ENCODE data around the gene MUC6. TPM values are rescaled to one million over a fixed set of nuclear protein-coding genes. Genes with fewer than 3 reads are reported as not detected.

MUC6 gene
- total RNA-seq, 1 experiment from 2014 or later, result not detected

DNA sequence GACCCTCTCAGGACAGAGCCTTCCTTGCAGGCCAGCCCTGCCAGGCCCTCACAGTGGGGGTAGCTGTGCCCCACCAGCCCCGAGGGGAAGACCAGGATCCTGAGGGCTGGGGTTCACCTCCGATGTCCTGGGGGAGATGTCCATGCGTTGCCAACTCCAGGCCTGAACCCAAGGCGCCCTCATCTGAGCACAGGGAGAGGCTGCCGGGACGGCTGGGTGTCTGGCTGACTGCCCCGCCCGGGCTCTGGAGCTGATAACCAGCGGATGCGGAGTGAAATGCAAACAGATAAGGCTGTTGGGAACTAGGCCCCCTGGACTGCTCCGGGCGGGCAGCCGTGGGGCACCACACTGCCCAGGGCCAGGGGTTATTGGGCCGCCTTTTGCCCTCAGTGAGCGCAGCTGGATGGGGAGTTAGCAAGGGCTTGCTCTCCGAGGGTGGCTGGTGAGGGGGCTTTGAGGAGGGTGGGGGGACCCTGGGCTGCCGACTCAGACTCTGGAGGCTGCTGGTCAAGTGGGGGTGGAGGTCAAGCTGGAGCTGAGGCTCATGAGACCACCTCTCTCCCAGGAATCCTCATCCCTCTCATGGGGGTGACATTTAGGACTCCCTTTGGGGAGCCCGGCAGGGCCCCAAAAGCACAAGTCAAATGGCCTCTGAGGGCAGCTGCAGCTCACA lies 5.6 kb upstream of the MUC6 start:
- in situ Hi-C loops (cut with HindIII; ENCODE audit: low pct_unique_long_range_greater_than_20kb, low sequenced_read_pairs), result no loop called here
- DNase-seq (ENCODE audit: low read depth, low spot score), result no peak

DNA sequence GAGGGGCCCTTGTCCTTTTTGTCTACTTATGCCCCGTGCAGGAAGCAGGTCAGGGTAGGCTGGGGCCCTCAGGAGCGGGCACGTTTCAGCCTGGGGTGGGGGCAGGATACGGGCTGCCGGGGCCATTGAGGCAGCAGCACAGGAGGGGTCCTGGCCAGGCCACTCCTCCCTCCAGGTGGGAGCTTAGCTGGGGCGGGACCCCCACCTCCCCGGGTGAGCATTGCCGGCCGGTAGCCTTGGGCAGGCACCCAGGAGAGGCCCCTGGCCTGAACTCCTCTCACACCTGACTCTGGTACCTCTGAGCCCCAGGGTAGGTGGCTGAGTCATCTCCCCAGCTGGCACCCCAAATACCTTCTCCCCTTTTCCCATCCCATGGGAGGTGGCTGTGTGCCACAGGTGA lies 5.0 kb upstream of the MUC6 start:
- DNase-seq (ENCODE audit: low read depth, low spot score), result no peak
- in situ Hi-C loops (cut with HindIII; ENCODE audit: low pct_unique_long_range_greater_than_20kb, low sequenced_read_pairs), result no loop called here

DNA sequence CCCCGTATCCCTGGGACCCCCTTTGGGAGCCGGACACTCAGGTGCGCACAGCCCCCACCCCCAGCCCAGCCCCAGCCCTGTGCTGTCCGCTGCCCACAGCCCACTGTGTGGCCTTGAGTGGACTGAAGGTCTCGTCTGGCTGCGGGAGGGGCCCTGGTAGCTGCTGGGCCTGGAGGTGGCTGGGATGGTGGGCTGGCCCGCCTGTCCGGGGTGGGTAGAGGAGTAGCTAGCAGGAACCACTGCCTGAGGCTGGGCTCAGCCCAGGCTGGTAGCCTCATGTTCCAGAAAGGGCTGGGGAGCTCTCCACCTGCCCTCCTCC lies 4.6 kb upstream of the MUC6 start:
- in situ Hi-C loops (cut with HindIII; ENCODE audit: low pct_unique_long_range_greater_than_20kb, low sequenced_read_pairs), result no loop called here

DNA sequence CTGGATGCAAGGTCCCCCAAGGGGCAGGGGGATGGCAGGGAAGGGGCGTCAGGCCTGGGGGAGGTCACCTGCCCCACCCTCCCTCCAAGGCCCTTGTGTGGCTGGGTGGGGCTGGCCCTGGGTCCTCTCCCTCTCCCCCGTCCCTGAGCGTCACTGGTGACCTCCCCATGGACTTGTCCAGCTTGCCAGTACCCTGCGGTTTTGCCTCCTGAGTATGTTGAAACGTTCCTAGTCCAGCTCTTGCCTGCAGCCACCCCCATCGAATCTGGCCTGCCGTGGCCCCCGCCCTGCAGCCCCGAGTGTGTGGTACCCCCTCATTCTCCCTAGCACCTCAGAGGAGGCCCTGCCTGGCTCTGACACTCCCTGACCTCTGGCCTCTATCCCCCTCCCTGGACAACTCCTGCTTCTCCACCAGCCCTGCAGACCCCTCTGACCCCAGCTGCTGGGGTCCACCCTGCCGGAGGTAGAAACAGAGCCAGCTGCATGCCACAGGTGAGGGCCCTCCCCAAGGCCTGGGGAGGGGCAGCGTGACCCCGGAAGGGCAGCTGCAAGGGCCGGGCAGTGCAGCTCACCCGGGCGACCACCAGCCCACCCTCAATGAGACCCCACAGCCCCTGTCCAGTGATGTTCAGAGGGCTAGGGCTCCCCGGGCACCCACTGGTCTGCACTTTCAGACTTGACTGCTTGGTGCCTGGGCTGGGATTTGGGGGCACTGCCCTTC lies 4.1 kb upstream of the MUC6 start:
- in situ Hi-C loops (cut with HindIII; ENCODE audit: low pct_unique_long_range_greater_than_20kb, low sequenced_read_pairs), result no loop called here
- no peak for DNase-seq (ENCODE audit: low read depth, low spot score)

More for the DNA sequence above, 4.6 kb upstream of the MUC6 start:
- DNase-seq (ENCODE audit: low read depth, low spot score), result no peak

DNA sequence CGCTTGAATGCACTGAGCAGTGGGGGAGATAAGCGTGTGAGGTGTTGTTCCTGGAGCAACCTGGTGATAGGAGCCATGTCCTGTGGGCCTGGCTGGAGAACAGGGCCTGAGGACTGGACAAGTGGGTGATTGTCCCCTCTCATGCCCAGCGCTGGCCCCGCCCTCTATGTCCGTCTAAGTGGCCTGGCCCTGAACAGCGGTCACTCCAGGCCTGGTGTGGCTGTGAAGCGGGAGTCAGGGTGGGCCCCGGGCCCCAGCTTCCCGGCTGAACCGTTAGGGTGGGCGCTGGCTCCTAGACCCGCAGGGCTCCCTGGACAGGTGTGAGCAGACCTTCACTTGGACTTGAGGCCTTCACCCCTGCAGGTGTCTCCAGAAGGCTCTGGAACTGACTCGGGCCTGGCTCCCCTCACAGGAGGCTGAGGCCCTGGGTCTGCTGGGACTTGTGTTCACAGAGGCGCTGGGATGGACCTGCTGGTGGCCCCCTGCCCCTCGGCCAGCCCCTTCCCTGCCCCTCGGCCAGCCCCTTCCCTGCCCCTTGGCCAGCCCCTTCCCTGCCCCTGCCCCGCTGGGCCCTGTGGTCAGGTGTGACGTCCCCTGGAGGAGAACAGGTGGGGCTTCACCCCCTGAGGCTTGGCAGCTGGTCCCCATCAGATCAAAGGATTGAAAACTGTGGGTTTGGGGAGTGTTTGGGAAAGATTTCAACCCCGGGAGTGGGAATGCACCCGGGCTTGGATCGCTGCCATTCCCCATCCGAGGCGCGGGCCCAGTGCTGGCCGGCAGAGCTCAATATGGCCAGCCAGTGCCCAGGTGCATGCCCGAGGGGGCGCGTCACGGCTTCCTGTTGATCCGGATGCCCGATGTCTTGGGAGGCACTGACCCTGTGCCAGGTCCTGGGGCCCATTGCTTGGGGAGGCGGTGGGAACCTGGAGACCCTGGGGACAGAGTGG lies 3.2 kb upstream of the MUC6 start:
- in situ Hi-C loops (cut with HindIII; ENCODE audit: low pct_unique_long_range_greater_than_20kb, low sequenced_read_pairs), result no loop called here
- no peak for DNase-seq (ENCODE audit: low read depth, low spot score)

DNA sequence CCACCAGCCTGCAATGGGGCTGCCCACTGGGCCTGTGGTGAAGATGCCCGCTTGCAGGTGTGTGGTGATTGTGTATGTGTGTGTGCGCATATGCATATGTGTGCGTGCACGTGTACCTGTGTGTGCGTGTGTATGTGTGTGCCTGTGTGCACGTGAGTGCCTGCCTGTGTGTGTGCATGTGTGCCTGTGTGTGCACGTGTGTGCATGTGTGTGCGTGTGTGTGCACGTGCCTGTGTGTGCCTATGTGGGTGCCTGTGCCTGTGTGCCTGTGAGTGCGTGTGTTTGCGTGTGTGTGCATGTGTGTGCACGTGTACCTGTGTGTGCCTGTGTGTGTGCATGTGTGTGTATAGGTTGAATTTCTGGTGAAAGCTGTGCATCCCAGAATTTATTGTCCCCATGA lies 2.4 kb upstream of the MUC6 start:
- no peak for DNase-seq (ENCODE audit: low read depth, low spot score)
- in situ Hi-C loops (cut with HindIII; ENCODE audit: low pct_unique_long_range_greater_than_20kb, low sequenced_read_pairs), result no loop called here

DNA sequence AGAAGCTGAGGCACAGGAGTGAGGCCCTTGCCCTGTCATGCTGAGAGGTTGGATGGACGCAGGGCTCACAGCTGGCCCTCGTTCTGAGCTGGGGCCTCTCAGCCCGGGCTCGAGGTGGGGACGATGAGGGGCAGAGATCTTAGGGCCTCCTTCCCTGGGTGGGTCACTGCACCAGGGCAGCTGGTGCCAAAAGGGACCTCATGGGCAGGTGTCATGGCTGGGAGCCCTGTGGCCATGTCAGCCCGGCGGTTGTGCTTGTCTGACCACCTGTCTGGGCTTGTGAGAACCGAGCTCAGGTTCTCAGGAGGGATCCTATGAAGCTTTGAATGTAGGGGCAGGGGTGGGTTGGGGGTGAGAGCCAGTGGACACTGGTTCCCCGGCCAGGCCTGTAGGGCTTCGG lies 1.8 kb upstream of the MUC6 start:
- in situ Hi-C loops (cut with HindIII; ENCODE audit: low pct_unique_long_range_greater_than_20kb, low sequenced_read_pairs), result no loop called here
- no peak for DNase-seq (ENCODE audit: low read depth, low spot score)

DNA sequence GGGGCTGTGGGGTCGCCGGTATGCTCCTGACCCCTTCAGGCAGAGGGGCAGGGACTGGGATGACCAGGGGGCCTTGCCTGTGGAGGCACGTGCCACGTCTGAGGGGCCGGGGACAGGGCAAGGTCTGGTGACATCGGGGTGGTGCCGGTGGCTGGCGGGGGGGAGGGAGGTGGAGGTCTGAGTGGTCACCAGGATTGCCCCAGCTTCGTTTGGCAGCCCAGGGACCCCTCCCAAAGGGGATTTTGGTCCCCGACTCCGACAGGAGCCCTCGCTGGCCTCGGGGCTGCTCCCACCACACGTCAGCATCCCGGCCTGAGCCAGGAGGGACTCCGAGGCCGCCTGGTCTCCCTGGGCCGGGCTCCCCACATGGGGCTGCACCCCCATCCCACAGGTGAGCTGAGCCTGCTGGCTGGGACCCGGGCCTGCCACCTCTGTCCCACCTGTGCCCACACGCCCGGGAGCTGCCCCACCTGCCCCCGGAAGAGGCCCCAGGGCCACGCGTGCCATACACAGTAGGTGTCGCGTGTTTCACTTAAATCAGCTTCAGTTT lies 1.1 kb upstream of the MUC6 start:
- DNase-seq (ENCODE audit: low read depth, low spot score), result no peak
- in situ Hi-C loops (cut with HindIII; ENCODE audit: low pct_unique_long_range_greater_than_20kb, low sequenced_read_pairs), result no loop called here

DNA sequence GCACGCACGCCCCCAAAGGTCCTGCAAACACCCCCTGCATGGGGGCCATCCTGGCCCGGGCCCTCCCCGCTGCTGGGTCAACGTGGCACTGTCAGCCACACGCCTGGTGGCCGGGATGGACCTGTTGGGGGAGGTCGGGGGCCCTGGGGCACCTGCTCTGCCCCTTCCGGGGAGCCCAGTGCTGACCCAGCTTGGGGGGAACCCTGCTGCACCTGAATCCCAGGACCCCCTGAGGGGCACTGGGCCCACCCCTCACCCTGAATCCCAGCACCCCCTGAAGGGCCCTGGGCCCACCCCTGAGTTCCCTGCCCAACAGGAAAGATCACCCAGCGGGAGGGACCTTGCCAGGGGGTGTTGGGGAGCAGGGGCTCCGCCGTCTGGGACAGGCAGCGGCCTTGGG lies 413 bp upstream of the MUC6 start:
- in situ Hi-C loops (cut with HindIII; ENCODE audit: low pct_unique_long_range_greater_than_20kb, low sequenced_read_pairs), result no loop called here

DNA sequence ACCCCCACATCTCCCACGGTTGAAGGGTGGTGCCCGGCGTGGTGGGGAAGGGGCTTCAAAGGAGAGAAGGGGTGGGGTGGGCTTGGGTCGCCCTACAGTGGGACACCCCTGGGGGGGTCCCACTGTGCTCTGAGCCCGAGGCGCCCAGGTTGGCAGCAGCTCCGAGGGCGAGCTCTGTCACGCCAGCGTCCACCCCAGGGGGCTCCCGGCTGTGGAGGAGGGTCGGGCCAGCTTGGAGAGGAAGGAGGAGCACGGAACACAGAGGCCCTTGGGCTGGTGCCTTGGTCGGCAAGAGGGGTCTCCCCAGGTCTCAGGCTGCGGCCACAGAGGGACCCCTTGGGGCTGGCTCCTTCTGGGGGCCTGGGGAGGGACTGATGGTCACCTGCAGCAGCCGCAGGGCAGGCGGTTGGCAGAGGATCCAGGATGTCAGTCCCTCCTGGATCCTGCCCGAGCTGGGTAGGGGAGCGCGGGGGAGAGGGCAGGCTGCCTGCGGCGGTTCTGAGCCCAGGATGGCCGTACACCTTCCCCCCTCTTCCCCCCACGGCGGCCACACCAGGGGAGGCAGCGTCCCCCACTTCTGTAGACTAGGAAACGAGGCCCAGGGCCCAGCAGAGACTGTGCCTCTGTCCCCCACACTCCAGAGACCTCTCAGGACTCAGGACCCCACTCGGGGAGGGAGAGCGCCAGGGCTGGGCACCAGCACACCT lies 788 bp downstream of the MUC6 start:
- no peak for DNase-seq (ENCODE audit: low read depth, low spot score)
- in situ Hi-C loops (cut with HindIII; ENCODE audit: low pct_unique_long_range_greater_than_20kb, low sequenced_read_pairs), result no loop called here

More for the DNA sequence above, 413 bp upstream of the MUC6 start:
- no peak for DNase-seq (ENCODE audit: low read depth, low spot score)

DNA sequence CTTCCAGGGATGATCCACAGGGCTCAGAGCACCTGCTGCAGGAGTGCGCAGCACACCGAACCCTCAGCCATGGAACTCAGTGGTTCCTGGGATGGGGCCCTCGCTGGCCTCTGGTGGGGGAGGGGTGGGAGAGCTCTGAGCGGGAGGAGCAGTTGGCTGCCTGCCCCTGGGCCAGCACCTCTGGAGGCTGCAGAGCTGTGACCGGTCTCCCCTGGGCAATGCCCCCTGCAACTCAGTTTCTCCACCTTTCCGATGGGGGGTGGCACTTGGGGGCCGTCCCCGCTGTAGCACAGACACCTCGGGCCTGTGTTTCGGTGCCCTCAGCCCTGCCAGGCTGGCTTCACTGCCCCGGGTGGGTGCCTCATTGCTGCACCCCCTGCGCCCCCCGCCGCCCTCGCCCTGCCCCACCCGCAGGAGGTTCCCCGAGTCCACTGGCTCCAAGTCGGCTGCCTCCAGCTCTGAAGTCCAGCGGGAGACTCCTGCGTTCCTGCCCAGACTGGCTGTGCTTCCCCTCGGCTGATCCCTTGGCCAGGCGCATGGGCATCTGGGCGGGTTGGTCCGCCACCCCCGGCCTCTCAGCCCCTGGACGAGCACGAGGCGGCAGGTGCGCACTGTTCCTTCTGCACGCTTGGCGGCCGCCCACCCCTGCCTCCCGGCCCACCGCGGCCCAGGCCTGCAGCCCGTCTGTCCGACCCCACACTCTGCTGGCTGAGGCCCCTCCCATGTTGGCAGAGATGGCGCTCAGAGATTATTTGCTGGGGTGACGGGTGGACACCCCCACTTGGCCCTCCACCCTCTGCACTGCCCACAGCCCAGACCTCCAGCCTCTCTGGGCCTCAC lies 1.8 kb downstream of the MUC6 start:
- DNase-seq (ENCODE audit: low read depth, low spot score), result no peak
- in situ Hi-C loops (cut with HindIII; ENCODE audit: low pct_unique_long_range_greater_than_20kb, low sequenced_read_pairs), result no loop called here

DNA sequence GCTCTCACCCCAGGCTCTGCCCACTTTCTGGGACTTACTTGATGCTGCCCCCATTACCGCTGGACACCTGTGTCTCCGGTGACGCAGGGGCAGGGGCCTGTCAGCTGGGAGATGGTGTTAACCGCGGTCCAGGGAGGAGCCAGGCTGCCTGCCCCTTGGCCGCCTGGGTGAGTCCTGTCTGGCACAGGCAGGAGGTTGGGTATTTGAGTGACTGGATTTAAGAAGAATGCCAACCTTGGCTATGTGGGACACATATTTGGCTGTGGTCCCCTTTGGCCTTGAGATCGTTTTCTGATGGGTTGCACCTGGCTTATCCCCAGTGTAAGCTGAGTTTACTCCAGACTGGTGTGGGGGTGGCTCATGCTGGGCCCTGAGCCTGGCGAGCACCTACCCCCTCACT lies 2.5 kb downstream of the MUC6 start:
- DNase-seq (ENCODE audit: low read depth, low spot score), result no peak

DNA sequence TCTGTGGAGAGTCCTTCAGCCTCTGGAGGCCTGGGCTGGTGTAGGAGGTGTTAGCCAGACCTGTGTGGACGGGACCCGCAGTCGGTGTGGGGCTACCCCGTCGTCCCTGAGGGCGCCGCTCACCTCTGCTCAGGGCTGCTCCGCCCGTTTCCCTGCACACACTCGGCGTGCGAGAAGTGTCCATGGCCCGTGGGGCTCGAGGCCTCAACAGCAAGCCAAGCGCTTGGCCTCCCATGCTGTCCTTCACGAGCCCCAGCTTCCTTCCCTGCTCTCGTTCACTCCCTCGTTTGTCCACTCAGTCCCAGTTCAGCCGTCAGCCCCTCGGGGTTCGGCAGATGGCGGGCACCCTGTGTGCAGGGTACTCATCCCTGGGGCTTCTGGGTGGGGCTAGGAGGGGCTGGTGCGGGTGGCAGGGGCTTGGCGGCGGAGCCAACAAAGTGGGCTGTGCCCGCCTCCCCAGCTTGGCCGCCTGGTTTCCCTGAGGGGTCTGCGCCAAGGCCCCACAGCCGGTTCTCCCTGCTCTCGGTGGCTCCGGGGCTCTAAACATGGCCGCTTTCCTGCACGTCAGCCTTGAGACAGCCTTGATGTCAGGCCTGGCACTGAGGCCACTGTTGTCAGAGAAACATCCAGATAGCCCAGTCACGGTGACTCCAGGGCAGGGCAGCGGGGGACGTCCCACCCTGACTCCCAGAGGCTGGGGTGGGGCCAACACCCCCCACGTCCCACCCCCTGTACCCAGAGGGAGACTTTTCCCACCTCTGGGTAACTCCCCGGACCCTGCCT lies 3.3 kb downstream of the MUC6 start:
- DNase-seq (ENCODE audit: low read depth, low spot score), result no peak
- in situ Hi-C loops (cut with HindIII; ENCODE audit: low pct_unique_long_range_greater_than_20kb, low sequenced_read_pairs), result no loop called here

More for the DNA sequence above, 2.5 kb downstream of the MUC6 start:
- in situ Hi-C loops (cut with HindIII; ENCODE audit: low pct_unique_long_range_greater_than_20kb, low sequenced_read_pairs), result no loop called here

DNA sequence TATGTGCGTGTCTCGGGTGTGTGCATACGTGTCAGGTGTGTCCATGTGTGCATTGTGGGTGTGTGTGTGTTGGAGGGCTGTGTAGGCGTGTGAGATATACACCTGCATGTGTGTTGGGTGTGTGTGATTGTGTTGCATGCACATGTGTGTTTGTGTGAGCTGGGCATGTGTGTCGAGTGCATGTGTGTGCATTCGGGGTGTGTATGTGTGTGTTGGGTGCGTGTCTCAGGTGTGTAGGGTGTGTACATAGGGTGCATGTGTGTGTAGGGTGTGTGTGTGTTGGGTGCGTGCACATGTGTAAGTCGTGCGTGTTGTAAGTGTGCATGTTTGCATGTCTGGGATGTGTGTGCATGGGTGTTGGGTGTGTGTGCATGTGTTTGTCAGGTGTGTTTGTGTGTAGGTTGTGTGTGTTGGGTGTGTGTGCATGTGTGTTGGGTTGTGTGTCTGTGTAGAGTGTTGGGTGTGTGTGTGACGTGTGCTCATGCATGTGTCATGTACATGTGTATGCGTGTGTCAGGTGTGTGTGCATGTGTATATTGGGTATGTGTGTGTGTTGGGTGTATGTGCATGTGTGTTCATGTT lies 4.1 kb downstream of the MUC6 start:
- in situ Hi-C loops (cut with HindIII; ENCODE audit: low pct_unique_long_range_greater_than_20kb, low sequenced_read_pairs), result no loop called here
- DNase-seq (ENCODE audit: low read depth, low spot score), result no peak

DNA sequence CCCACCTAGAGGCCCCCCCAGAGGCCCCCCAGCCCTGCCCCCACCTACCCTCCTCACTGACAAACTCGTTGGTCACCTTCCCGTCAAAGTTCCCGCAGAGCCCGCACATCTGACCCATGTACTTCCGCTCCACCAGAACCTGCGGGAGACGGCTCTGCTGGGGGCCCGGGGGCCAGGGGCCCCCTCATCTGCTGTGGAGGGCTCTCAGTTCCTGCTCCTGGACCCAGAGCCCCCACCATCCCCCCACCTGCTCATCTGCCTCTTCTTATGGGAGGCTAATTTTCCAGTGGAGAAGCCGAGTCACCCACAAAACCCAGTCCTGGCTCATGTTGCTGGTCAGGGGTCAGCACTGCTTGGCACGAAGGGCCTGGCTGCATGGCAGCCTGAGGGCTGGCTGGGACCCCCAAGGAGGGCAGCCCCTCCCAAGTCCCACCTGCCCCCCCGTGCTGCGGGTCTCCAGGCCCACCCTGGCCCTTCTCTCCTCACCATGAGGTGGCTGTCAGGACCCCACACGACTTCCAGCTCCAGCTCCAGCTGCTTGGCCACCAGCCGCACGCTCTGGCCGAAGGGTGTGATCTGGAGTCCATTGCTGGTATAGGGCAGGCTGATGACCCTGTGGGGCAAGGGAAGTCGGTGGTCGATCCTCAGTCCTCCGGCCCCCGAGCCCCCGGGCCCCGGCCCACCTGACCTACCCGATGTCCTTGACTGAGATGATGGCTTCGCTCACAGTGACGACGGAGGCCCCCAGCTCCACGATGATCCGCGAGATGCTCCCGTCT lies 5.2 kb downstream of the MUC6 start:
- no peak for DNase-seq (ENCODE audit: low read depth, low spot score)
- in situ Hi-C loops (cut with HindIII; ENCODE audit: low pct_unique_long_range_greater_than_20kb, low sequenced_read_pairs), result no loop called here

Data from SK-MEL-5 (cell line).